HG02610 (cell line): Measurements from ENCODE around the gene BUB3.

Experiments used
- ATAC-seq: cut with Tn5 transposase; IDR thresholded peaks from one replicate; pipeline ENCODE4 v1.9.1; 2021; ENCODE audit warnings: mild to moderate bottlenecking, moderate library complexity; ENCODE audit not compliant: unreplicated experiment

Gene BUB3

DNA sequence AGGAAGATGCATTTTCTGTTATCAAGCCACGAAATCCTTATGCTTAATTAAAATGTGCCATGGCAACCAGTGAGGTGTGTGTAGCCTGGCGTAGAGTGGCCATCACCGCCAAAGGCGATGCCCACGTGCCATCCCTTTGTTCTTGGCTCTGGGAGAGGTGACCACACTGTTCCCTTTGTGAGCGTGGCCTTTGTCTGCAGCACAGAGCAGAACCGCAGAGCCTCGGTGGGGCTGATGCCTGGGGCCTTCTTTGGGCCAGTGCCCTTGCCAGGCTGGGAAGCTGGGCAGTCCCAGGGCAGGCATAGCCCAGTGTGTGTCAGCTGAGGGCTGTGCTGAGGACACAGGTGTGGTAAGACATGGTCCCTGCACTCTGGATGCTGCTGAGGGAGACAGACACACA is 48.3 kb downstream of the BUB3 start:
- no peak for ATAC-seq

- no peak for ATAC-seq
Measured at GRCh38 chr10:123203393-123204126, 49.4 kb downstream of the BUB3 start.

GRCh38 chr10:123204127-123204461 is 49.9 kb downstream of the BUB3 start:
- no peak for ATAC-seq

DNA sequence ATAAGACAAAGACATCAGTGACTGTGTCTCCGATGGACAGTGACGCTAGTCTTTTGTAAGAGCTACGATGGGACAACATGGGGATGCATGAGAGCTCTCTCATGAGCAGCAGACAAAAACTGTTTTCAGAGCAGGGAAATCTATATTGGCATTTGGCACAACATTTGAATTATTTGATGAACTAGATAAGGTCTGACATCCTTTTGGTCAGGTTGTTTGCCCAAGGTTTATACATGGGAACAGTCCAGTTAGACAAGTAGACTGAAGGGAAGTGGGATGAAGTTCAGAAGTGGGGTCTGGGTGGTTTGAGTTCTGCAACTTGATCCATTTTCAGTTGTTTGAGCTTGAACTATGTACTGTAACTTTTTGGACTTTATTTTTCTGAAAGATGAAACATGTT is 50.8 kb downstream of the BUB3 start:
- no peak for ATAC-seq

DNA sequence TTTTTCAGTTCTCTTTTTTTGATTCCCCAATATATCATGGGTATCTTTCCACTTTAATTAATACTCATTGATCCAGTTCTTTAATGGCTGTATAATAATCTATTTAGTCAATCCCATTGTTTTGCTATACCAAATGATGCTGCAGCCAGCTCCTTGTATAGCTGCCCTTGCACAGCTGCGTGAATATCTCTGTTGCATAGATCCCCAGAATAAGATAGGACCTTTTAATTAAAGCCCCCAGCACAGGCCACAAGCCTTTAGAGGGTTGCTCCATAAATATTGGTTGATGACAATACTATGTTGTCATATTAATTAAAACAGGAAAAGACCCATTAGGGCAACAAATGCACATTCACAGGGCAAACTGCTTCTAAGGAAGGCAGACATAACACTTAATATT is 57.9 kb downstream of the BUB3 start:
- ATAC-seq = no peak

- no peak for ATAC-seq
Measured at GRCh38 chr10:123212640-123213039, 58.4 kb downstream of the BUB3 start.

DNA sequence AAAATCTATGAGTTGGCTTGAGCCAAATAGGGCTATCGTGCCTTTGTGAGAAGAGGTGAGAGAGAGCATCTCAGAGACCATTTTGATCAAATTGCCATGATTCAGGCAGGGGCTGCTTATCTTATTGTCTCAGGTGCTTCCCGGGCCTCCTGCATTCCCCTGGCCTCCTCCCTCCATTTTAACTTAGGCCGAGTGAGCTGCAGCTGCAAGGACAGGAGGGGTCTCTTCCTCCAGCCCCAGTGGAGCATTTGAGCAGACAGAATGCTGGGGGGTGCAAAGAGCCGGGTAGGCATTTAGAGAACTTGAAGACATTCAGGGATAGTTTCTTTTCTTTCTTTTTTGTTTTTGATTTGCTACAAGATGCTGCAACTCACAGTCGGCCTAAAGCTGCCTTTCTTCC is 59.0 kb downstream of the BUB3 start:
- no peak for ATAC-seq
